NCI-H1105 (cell line): ENCODE data around the gene FBXO21.

Experiments
- DNase-seq: peaks from one replicate; lab custom pipeline; 2025; lab: John Stamatoyannopoulos, UW

The FBXO21 gene

GRCh38 chr12:117139025-117139717 is 51.1 kb downstream of the FBXO21 start:
- DNase-seq = no peak

GRCh38 chr12:117134721-117135120 is 55.5 kb downstream of the FBXO21 start:
- DNase-seq = no peak

- DNase-seq = no peak
Observed at GRCh38 chr12:117134059-117134458, 56.2 kb downstream of the FBXO21 start.

GRCh38 chr12:117130801-117131200 is 59.5 kb downstream of the FBXO21 start:
- no peak for DNase-seq

- DNase-seq = no peak
Observed at GRCh38 chr12:117129391-117129790, 60.9 kb downstream of the FBXO21 start.

GRCh38 chr12:117127933-117128823 is 62.1 kb downstream of the FBXO21 start:
- no peak for DNase-seq

- no peak for DNase-seq
Observed at GRCh38 chr12:117126335-117126734, 63.9 kb downstream of the FBXO21 start.

GRCh38 chr12:117125767-117126166 is 64.5 kb downstream of the FBXO21 start:
- no peak for DNase-seq

- no peak for DNase-seq
Observed at GRCh38 chr12:117125272-117125613, 65.0 kb downstream of the FBXO21 start.

- no peak for DNase-seq
Observed at GRCh38 chr12:117124421-117125271, 65.6 kb downstream of the FBXO21 start.

GRCh38 chr12:117121441-117121840 is 68.8 kb downstream of the FBXO21 start:
- no peak for DNase-seq

GRCh38 chr12:117120787-117121186 is 69.5 kb downstream of the FBXO21 start:
- DNase-seq = no peak

GRCh38 chr12:117119592-117120198 is 70.6 kb downstream of the FBXO21 start:
- no peak for DNase-seq

GRCh38 chr12:117118838-117119591 is 71.3 kb downstream of the FBXO21 start:
- DNase-seq = no peak

GRCh38 chr12:117114784-117115183 is 75.5 kb downstream of the FBXO21 start:
- peak; percentile 28 for DNase-seq

GRCh38 chr12:117113231-117113630 is 77.0 kb downstream of the FBXO21 start:
- DNase-seq = no peak

GRCh38 chr12:117111821-117112595 is 78.3 kb downstream of the FBXO21 start:
- peak; percentile 97 for DNase-seq

- DNase-seq = peak; percentile 69
Observed at GRCh38 chr12:117111386-117111785, 78.9 kb downstream of the FBXO21 start.

- DNase-seq = no peak
Observed at GRCh38 chr12:117109943-117110635, 80.2 kb downstream of the FBXO21 start.

GRCh38 chr12:117105902-117106301 is 84.4 kb downstream of the FBXO21 start:
- no peak for DNase-seq
